HG02840 (cell line): ENCODE results near the gene RBM19.

ENCODE experiments used
- ATAC-seq: cut with Tn5 transposase; IDR thresholded peaks from one replicate; pipeline ENCODE4 v1.9.1; 2021; ENCODE audit warnings: mild to moderate bottlenecking, moderate library complexity, moderate number of reproducible peaks; ENCODE audit not compliant: unreplicated experiment, low FRiP score

The RBM19 gene

GRCh38 chr12:113988976-113989375 lies 22.9 kb upstream of the RBM19 start:
- ATAC-seq, result no peak

- ATAC-seq, result no peak
These were observed 21.9 kb upstream of the RBM19 start for GRCh38 chr12:113988064-113988451.

- ATAC-seq, result no peak
These were observed 21.3 kb upstream of the RBM19 start for GRCh38 chr12:113987261-113988063.

- no peak for ATAC-seq
These were observed 18.3 kb upstream of the RBM19 start for GRCh38 chr12:113984464-113984863.

GRCh38 chr12:113983777-113984448 lies 17.8 kb upstream of the RBM19 start:
- ATAC-seq, result no peak

- ATAC-seq, result no peak
These were observed 17.1 kb upstream of the RBM19 start for GRCh38 chr12:113983265-113983664.

- no peak for ATAC-seq
These were observed 15.8 kb upstream of the RBM19 start for GRCh38 chr12:113981876-113982275.

- ATAC-seq, result no peak
These were observed 14.6 kb upstream of the RBM19 start for GRCh38 chr12:113980537-113981337.

- ATAC-seq, result no peak
These were observed 13.9 kb upstream of the RBM19 start for GRCh38 chr12:113980054-113980453.

GRCh38 chr12:113978080-113978479 lies 12.0 kb upstream of the RBM19 start:
- no peak for ATAC-seq

- no peak for ATAC-seq
These were observed 7.9 kb upstream of the RBM19 start for GRCh38 chr12:113974006-113974405.

GRCh38 chr12:113973109-113973904 lies 7.2 kb upstream of the RBM19 start:
- ATAC-seq, result no peak

- ATAC-seq, result no peak
These were observed 5.3 kb upstream of the RBM19 start for GRCh38 chr12:113971392-113971791.

- no peak for ATAC-seq
These were observed 4.1 kb upstream of the RBM19 start for GRCh38 chr12:113970211-113970610.

GRCh38 chr12:113967368-113967767 lies 1.2 kb upstream of the RBM19 start:
- no peak for ATAC-seq

- no peak for ATAC-seq
These were observed 3.4 kb downstream of the RBM19 start for GRCh38 chr12:113962733-113963132.

GRCh38 chr12:113961921-113962710 lies 4.0 kb downstream of the RBM19 start:
- ATAC-seq, result no peak

- no peak for ATAC-seq
These were observed 6.1 kb downstream of the RBM19 start for GRCh38 chr12:113960030-113960429.

GRCh38 chr12:113959096-113959495 lies 7.0 kb downstream of the RBM19 start:
- no peak for ATAC-seq

GRCh38 chr12:113958108-113958507 lies 8.0 kb downstream of the RBM19 start:
- no peak for ATAC-seq
